GM21381 (cell line): ENCODE results near the gene PDCD4.

Experiments
- ATAC-seq: cut with Tn5 transposase; IDR thresholded peaks from one replicate; pipeline ENCODE4 v1.9.1; 2021; ENCODE audit warnings: mild to moderate bottlenecking, moderate library complexity; ENCODE audit not compliant: unreplicated experiment

Gene PDCD4

DNA sequence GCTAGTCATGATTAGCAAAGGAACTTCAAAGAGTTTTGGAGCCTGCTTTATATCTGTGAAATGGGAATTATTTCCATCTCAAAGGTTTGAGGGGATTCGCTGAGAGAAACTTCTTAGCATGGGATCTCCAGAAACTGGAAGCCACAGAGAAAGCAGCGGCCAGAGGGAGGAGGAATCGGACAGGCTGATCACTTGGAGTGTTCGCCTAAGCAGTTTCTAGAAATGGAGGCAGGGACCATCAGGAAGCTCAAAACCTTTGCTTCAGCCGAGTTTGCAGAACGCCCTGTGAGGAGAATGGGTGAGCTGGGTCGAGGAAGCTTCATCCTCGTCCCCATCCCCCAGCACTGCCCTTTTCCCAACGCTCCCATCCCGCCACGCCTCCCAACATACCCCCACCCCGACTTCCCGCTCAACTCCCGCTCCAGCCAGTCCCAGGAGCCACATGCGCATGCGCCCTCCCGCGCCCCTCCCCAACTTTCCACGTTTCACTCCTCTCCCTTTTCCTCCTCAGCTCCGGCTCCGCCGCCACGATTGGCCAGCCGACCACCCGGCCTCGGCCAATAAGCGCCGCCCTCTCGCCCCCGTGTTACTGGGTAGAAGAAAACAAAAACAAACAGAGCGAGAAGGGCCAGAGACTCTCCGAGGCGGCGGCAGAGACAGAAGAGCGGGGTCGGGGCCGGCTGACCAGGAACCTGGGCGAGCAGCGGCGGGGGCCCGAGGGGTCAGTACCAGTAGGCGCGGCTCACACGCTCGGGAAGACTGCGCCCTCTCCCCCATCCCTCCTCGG lies at the start of gene PDCD4:
TSS of gene PDCD4 (plus strand) at position 631 of the 787 bp plus-strand sequence. CDS start 4,100 bp downstream, outside the sequence.
- peak; percentile 72 for ATAC-seq

DNA sequence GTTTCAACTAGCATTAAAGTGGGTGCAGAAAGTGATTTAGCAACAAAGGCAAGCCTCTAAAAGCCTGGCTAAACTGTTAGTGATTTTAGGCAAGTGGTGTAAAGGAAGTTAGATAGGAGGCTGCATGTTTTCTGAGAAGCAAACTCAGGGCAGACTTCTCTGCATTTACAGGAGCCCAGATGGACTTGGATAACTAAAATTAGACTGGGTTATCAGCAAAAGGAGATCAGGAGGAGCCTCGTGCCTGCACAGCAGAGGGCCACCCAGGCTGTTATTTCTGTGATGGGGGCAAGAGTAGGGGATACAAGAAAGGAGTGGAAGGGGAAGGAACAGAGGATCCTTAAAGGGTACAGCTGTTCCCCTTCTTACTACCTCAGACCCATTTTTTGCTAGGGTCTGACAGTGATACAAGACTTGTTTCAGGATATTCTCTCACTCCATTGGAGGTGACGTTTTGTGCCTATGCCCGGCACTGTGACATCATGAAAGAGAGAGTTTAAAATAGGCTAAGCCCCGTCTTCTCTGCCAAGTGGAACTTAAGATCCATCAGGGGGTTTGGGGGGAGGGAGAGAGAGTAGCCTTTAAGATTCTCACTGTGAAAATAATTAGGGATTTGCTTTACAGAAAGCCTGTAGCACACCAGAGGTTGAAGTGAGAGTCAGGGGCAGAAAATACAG lies 49.6 kb upstream of the PDCD4 start:
- ATAC-seq, result no peak

DNA sequence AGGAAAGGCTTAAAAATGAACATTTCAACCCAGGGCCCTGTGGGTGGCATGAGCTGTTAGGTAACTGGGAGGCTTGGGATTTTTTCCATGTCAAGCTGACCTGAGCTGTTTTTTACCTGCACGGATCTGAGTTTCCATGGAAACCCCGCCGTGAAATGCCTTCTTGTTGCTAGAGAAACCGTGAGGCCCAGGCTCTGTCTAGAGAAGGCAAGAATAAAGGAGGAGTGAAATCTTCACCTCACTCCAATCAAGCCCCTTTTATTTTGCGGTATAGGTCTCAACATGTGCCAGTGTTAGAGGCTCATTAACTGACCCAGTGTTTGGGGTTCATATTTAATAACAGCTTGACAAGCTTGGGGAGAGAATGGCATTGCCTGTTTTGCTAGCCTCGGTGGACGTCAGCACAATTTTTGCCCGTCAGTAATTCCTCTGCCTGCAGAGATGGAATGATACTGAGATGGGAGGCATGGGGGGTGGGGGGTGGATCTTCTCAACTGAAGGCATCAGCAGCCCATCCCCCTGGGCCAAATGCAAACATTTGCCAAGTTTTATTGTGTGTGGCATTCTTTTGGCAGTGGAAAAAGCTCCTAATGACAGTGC lies 48.9 kb upstream of the PDCD4 start:
- ATAC-seq, result no peak

DNA sequence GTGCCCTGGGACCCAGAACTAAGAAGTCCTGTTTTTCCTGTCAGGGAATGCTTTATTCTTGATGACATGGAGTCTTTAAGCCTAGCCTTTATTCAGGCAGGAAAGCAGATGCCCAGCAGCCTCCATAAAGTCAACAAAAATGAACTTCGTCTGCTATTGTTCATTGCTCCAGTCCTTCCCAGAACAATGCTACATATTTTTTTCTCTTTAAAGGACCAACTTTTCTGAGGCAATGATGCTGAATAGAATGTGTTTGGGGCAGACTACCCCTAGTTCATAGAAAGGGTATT lies 47.6 kb upstream of the PDCD4 start:
- ATAC-seq, result no peak

DNA sequence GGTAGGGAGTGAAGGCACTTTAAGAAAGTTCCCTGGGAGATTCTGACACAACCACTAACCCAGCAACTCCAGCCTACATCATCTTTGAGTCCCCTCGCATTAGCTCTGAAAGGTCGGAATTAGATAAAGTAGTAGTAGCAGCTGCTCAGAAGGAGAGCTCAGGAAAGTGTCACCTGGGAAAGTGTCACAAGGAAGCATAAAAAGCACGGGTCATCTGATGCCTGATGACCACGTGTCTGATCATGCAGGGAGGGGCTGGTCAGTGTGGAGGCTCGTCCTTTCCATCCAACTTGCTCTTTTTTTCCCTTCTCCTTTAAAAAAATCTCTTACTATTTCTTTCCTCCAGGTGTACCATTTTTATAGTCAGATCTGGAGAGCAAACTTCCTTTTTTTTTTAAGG lies 47.1 kb upstream of the PDCD4 start:
- no peak for ATAC-seq

DNA sequence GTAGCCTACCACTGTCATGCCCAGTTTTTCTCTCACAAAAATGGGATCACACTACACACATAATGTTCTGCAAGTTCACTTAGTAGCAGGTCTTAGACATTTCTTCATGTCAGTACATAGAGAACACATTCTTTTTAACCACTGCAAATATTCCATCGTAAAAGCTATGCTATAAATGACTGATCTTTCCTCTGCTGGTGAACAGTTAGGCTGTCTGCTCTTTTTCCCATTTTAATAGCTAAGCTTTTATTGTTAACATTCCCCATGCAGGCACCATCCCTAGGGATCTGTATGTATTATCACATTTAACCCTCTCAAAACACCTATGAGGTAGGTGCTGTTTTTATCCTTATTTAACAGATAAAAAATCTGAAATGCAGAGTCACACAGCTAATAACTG lies 46.2 kb upstream of the PDCD4 start:
- ATAC-seq, result no peak

DNA sequence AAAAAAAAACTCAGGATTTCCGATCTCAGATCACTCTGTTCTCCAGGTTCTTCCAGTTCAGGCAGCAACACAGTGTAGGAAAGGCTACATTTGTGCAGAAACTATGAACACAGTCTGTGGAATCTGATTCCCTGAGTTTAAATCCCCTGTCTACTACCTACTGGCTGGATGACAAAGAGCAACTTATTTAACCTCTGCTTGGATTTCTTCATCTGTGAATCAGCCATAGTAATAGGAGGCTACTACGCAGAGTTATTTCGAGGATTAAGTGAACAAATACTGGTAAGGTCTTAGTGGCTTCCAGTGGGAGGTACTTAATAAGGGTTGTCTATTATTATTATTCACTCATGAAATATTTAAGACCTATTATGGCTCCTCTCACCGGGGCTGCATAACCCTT lies 44.3 kb upstream of the PDCD4 start:
- ATAC-seq, result no peak

DNA sequence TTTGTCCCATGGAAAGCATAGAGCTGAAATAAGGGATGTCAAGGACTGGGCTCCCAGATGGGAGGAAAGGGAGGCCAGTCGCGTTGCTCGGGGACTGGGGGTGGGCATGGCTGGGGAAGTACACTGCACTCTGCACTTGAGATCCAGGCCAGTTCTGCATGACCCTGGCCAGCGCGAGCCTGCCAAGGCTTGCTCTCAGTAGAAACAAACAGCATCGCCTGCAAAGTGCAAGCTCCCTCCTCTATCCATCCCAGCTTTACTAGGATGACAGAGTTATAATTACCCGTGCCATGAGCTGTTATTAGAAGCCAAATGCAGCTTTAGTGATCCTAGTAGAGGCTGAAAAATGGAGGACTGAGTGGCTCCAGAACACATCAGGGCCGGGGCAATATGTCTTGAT lies 43.9 kb upstream of the PDCD4 start:
- no peak for ATAC-seq

DNA sequence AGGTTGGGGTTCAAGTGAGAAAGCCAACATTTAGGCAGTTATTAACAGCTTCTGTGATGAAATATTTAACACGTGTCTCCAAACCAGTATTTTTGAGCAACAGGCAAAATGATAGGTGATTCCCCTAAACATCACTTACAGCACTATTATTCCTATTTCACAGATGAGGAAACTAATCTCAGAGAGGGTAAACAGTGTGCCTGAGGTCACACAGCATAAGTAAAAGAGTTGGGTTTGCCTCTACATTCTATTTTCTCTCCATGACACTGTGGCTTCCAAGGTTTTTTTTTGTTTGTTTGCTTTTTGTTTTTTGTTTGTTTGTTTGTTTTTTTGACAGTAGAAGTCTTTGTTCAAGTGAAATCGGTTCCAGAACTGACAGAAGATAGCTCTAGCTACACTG lies 43.2 kb upstream of the PDCD4 start:
- no peak for ATAC-seq

DNA sequence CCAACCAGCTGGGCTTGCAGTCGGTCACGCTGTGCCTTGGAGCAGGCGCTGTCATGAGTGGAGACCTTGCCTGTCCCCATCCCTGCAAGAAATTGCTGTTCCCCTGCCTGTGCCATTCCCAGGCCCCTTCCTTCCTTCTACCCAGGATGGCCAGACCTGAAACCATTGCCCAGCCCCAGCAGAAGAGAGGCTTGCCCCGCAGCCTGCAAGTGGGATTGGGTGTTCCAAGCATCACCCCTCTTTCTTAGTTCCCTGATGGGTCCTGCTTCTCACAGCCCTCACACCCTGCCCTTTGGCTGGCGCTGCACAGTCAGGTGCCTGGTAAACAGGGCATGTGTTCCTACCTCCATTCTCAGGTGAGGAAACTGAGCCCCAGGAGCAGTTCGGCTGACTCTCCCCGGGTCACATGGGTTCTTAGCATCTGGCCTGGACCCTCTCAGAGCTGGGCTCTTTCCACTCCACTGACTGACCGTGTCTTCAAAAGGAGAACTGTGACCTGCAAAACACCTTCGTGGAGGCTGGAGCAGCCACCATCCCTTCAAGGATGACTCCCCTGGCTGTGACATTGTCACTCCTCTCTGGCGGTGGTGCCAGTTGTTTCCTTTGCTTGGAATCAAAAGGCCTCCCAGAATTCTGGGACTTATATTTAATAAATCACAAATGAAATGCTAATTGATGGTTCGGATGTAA lies 41.9 kb upstream of the PDCD4 start:
- ATAC-seq, result no peak

DNA sequence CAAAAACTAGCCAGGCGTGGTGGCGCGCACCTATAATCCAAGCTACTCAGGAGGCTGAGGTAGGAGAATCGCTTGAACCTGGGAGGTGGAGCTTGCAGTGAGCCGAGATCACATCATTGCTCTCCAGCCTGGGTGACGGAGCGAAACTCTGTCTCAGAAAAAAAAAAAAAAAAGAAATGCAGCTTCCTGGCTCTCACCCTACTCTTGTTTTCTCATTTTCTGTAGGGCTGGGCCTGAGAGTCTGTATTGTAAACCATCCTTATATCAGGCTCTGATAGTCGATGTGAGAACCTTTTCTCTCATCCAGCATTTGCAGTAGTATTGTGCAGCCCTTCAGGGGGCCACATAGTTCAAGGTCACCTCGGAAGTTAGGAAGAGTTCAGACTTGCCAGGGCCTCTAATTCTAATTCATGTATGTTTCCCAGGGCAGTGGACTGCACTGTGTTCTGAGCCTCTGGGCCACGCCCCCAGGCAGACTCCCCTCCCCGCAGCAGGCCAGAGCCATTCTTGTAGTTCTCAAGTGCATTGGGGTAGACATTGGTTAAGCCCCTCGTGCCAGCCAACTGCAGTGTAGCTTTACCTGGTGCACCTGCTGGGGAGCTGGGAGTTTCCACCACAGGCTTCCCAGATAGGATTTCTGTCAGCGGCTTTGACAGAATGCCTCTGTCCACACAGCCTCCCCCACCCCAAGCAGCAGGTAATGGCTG lies 38.3 kb upstream of the PDCD4 start:
- ATAC-seq, result no peak

DNA sequence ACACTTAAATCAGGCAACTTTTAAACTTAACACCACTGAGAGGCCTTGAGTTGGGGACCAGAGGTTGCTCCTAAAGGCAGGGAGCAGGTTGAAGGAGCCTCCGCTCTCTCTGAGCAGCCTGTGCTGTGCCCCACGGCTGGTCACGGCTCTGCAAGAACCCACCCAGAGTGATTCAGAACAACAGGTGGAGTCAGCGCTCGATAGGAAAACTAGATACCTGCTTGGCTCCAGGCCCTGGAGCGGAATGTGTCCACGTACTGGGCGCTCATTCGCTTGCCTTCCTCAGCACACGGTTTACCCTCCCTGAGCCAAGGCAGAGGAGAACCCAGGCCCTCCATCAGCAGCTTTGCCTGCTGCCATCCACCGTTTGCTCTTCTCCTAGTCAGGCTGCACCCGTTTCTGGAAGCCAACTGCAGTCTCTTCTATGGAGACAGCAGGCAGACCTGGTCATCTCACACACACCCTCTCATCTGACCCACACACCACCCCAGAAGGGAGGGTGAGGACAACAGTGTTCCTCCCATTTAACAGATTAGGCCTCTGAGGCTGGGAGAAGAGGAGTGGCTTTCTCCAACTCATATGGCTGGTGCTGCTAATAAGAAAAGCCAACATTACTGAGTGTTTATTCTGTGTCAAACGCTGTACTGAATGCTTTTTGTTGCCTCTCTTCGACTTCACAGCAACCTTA lies 37.6 kb upstream of the PDCD4 start:
- ATAC-seq, result no peak

DNA sequence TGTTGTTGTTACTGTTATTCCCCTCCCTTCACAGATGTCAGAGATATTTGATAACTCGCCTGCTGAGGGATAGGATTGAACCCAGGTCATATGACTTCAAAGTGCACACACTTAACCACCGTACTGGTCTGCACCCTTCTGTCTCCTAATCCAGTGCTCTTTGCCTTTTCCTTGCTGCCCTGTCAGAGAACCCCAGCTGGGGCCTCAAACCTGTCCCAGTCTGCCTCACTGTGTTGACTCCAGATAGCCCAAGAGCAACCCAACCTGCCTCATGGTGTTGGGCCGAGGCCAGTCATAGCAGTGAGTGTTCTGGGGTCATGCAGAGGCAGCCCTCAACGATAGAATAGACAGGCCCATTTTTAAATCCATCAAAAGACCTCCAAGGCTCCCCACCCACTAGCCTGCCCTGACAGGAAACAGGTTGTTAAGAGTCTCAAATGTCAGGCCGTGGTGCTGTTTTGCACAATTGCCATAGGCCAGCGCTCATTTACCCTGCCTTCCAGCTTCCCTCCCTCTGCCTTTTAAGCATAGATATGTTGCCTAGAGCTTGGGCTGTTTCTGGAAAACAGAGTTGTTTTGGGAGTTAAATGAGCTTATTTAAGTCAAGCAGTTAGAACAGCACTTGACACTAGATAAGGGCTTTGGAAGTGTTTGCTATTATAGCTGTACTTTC lies 37.0 kb upstream of the PDCD4 start:
- ATAC-seq, result no peak

DNA sequence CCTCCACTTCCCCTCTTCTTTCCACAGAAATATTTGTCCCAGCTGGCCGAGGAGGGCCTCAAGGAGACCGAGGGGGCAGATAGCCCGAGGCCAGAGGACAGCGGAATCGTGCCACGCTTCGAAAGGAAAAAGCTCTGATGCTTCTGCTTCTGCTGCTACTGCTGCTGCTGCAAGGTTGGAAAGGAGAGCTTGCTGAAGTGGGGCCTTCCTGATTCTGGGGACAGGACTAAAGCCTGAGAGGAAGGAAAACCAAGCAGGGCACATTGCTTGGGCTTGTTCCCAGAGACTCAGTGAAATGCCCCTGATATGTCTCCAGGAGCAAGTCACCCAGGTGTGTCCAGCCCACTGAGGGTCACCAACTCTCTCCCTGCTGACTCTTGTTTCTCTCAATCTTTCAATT lies 35.9 kb upstream of the PDCD4 start:
- ATAC-seq, result no peak

DNA sequence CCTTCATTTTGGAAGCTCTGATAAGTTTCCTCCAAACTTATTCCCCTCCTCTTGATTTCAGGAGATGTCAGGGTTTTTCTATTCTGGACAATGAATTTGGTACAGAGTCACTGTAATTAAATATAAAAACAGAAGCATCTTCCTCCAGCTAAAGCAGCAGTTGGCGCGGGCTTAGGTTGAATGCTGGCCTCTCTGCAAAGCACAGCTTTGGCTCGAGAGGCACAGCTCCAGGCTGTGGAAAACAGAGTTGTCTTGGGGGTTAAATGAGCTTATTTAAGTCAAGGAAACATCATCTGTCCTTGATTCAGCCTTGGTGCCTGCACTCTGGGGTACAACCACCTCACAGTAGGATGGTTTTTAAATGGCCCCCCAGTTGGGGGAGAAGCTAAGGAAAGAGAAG lies 35.0 kb upstream of the PDCD4 start:
- no peak for ATAC-seq

DNA sequence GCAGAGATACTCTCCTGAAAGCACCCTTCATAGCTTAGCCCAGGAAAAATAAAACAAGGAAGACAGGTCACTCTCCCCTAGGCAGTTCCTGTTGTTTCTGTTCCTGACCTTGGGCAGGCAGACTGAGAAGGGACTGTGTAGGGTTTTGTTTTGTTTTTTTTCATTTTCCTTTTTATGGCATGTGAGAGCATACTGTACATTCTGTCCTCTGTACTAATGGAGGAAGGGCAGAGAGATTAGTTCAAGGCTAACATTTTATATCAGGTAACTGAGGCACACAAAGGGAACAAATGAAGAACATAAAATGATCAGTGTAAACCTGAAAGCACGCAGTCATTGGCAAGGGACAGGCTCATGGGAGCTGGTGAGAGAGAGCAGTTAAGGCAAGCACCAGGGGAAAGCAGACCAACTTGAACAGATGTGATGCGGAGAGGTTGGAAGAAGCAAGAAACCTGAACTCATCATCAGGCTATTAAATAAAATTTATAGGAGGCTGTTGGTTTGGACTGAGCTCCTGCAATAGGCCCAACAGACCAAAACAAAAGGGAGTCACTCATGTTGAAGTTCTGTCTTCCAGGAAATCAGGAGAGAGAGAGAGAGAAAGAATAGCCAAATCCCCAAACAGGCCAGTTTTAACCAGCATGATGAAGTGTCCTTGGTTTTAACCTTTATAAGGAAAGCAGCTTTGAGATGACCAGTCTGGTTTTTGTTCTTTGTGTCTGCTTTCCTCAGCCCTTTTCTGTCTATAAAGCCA lies 34.1 kb upstream of the PDCD4 start:
- ATAC-seq, result no peak

DNA sequence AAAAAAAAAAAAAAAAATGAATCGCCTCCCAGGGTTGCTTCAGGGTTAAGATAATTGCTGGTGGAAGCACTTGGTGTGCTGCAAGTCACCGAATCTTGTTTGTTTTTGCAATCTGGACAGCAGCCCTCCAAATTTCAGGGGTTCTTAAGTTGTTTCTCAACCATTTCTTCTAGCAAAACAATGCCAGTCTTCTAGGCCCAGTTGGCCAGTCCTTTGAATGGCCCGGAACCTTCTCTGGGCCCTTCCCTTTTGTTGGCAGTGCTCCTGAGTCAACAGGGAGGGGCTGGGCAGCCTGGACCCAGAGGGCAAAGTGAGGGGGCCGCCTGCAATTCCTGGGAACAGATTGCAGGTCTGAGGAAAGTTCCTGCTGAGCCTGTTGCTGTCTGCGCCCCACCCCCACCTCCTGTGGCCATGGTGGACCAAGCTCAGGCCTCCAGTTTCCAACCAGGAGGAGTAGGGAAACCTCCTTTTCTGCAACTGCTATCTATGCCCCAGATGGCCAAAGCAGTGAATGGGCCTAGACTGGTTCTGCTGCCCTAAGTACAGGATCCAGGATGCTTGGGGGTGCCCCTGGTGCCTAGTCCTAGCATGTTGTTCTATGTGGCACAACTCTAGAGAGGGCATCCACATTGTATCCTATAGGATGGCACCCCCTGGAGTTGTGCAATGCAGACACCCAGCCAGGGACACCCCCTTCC lies 31.4 kb upstream of the PDCD4 start:
- no peak for ATAC-seq

DNA sequence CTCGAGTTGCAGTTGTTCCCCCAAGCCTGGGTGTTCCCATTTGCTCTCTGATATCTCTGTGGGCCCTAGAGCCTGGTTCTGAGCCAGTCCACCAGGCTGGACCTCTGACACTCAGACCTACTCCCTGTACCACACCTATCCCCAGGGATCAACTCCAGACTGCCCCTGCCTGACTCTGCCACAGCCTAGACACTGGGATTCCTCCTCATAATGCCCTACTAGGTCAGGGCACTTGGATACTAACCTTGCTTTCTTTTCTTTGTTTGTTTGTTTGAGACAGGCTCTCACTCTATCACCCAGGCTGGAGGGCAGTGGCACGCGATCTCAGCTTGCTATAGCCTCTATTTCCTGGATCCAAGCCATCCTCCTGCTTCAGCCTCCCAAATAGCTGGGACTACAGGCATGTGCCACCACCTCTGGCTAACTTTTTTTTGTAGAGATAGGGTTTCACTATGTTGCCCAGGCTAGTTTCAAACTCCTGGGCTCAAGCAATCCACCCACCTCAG lies 30.8 kb upstream of the PDCD4 start:
- ATAC-seq, result no peak
